Neural progenitor cell (in vitro differentiated cells): Measurements from ENCODE around the gene NUBPL.

Experiments
- EZH2 ChIP-seq: fragments of 200-600 bp; sonication (generic); IDR thresholded peaks from 2 replicates; pipeline ENCODE4 v1.6.1; 2017; ENCODE audit warnings: antibody characterized with exemption, mild to moderate bottlenecking, moderate library complexity
- TF ChIP-seq, protein P1 (sequence below): fragments of 200-600 bp; sonication (generic); IDR thresholded peaks from 2 replicates; pipeline ENCODE4 v1.5.1; 2017; ENCODE audit warnings: antibody characterized with exemption, mild to moderate bottlenecking

DNA sequence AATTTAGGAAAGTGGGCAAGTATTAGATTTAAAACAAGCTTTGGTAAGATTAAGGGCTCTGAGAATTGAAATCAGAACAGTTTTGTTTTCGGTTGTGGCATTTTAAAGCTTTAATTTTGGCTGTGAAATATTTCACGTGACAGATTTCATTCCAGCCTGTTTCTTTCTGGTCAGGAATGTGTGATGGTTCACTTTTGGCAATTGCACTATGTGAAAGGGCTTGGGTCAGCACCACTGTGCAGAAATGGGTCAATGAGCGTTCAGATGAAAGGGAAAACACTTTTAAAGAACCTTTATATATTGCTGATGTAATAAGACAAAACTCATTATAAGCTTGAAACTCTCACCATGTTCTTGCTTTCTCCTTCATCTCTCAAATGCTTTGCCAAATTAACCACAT is 17.1 kb downstream of the NUBPL start:
- TF ChIP-seq EZH2 = no peak
- TF ChIP-seq, protein P1, sequence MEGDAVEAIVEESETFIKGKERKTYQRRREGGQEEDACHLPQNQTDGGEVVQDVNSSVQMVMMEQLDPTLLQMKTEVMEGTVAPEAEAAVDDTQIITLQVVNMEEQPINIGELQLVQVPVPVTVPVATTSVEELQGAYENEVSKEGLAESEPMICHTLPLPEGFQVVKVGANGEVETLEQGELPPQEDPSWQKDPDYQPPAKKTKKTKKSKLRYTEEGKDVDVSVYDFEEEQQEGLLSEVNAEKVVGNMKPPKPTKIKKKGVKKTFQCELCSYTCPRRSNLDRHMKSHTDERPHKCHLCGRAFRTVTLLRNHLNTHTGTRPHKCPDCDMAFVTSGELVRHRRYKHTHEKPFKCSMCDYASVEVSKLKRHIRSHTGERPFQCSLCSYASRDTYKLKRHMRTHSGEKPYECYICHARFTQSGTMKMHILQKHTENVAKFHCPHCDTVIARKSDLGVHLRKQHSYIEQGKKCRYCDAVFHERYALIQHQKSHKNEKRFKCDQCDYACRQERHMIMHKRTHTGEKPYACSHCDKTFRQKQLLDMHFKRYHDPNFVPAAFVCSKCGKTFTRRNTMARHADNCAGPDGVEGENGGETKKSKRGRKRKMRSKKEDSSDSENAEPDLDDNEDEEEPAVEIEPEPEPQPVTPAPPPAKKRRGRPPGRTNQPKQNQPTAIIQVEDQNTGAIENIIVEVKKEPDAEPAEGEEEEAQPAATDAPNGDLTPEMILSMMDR = no peak
